Measurements from ENCODE around the gene TBC1D16.

TBC1D16 gene

GRCh38 chr17:79923974-79924638, 111.6 kb downstream of the TBC1D16 start:
- DNase-seq = peak; percentile 20

GRCh38 chr17:79922798-79923197, 112.9 kb downstream of the TBC1D16 start:
- DNase-seq = no peak

GRCh38 chr17:79922116-79922601, 113.5 kb downstream of the TBC1D16 start:
- DNase-seq = no peak

GRCh38 chr17:79921411-79922115, 114.1 kb downstream of the TBC1D16 start:
- no peak for DNase-seq

GRCh38 chr17:79920751-79921410, 114.8 kb downstream of the TBC1D16 start:
- DNase-seq = no peak

GRCh38 chr17:79919862-79920720, 115.6 kb downstream of the TBC1D16 start:
- DNase-seq = no peak

- DNase-seq = no peak
Observed at GRCh38 chr17:79919164-79919585, 116.5 kb downstream of the TBC1D16 start.

GRCh38 chr17:79918581-79919163, 117.0 kb downstream of the TBC1D16 start:
- DNase-seq = no peak

GRCh38 chr17:79917902-79918484, 117.7 kb downstream of the TBC1D16 start:
- no peak for DNase-seq

GRCh38 chr17:79916991-79917901, 118.4 kb downstream of the TBC1D16 start:
- DNase-seq = no peak

GRCh38 chr17:79916506-79916905, 119.2 kb downstream of the TBC1D16 start:
- DNase-seq = no peak

GRCh38 chr17:79915850-79916430, 119.7 kb downstream of the TBC1D16 start:
- no peak for DNase-seq

GRCh38 chr17:79914813-79915740, 120.6 kb downstream of the TBC1D16 start:
- no peak for DNase-seq

GRCh38 chr17:79913896-79914812, 121.5 kb downstream of the TBC1D16 start:
- no peak for DNase-seq

- no peak for DNase-seq
Observed at GRCh38 chr17:79913451-79913850, 122.2 kb downstream of the TBC1D16 start.

- no peak for DNase-seq
Observed at GRCh38 chr17:79912552-79913330, 122.9 kb downstream of the TBC1D16 start.
